ENCODE results near the gene ACVR1.

ACVR1 gene

GRCh38 chr2:157899125-157899839 is 23.2 kb upstream of the ACVR1 start:
- no peak overlapping the region for H3K27ac Mint-ChIP-seq
- no peaks in the 10 kb centered on the region for H3K27me3 Mint-ChIP-seq (ENCODE audit: low read depth, poor library complexity)
- H3K4me3 Mint-ChIP-seq, result no peak overlapping the region
- no peak for TF ChIP-seq CTCF (IDR thresholded peaks at IDR 0.05)
- no peaks in the 10 kb centered on the region for H3K9me3 Mint-ChIP-seq
- peaks cover 23% of the 10 kb centered on the region for H3K4me1 Mint-ChIP-seq
- no peak for DNase-seq
- H3K36me3 Mint-ChIP-seq (ENCODE audit: low read depth), result no peaks in the 10 kb centered on the region

- no peak overlapping the region for H3K27ac Mint-ChIP-seq
- H3K36me3 Mint-ChIP-seq (ENCODE audit: low read depth), result no peaks in the 10 kb centered on the region
- no peaks in the 10 kb centered on the region for H3K9me3 Mint-ChIP-seq
- no peak for DNase-seq
- H3K27me3 Mint-ChIP-seq (ENCODE audit: low read depth, poor library complexity), result peaks cover 1% of the 10 kb centered on the region
- no peak for TF ChIP-seq CTCF (IDR thresholded peaks at IDR 0.05)
- no peak overlapping the region for H3K4me3 Mint-ChIP-seq
- H3K4me1 Mint-ChIP-seq, result peaks cover 23% of the 10 kb centered on the region
Observed at GRCh38 chr2:157898591-157898996, 22.5 kb upstream of the ACVR1 start.

DNA sequence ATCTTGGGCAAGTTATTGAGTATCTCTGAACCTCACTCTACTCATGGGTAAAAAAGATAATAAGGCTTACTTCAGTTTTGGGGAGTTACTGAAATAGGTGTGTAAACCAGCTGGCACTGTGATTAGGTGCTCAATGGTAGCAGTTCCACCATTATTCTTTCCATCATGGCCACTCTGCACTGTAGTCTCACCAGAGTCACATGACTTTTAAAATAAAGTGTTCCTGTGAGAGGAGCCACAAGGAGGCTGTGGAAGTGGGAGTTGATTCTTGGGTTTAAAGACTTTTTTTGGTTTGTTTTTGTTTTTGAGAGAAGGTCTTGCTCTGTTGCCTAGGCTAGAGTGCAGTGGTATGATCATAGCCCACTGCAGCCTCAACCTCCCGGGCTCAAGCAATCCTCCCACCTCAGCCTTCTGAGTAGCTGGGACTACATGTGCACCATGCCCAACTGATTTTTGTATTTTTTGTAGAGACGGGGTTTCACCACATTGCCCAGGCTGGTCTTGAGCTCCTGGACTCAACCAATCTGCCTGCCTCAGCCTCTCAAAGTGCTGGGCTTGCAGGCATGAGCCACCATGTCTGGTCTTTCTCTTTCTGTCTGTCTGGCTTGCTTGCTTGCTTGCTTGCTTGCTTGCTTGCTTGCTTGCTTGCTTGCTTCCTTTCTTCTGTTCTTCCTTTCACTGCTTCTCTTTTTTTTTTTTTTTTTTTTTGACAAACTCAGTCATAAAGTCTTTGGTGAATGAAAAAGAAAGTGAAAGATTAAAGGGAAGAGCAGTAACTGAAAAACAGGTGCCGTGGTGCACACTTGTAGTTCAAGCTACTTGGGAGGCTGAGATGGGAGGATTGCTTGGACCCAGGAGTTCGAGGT is 21.2 kb upstream of the ACVR1 start:
- no peak for DNase-seq
- H3K4me1 Mint-ChIP-seq, result peaks cover 23% of the 10 kb centered on the region
- no peaks in the 10 kb centered on the region for H3K36me3 Mint-ChIP-seq (ENCODE audit: low read depth)
- H3K4me3 Mint-ChIP-seq, result no peak overlapping the region
- H3K27ac Mint-ChIP-seq, result peak overlapping the region; percentile 33
- H3K27me3 Mint-ChIP-seq (ENCODE audit: low read depth, poor library complexity), result peaks cover 4% of the 10 kb centered on the region
- no peak for TF ChIP-seq CTCF (IDR thresholded peaks at IDR 0.05)
- no peaks in the 10 kb centered on the region for H3K9me3 Mint-ChIP-seq

- H3K4me1 Mint-ChIP-seq, result peaks cover 37% of the 10 kb centered on the region
- no peak for DNase-seq
- H3K9me3 Mint-ChIP-seq, result no peaks in the 10 kb centered on the region
- H3K4me3 Mint-ChIP-seq, result no peak overlapping the region
- TF ChIP-seq CTCF (IDR thresholded peaks at IDR 0.05), result no peak
- H3K27ac Mint-ChIP-seq, result no peak overlapping the region
- H3K36me3 Mint-ChIP-seq (ENCODE audit: low read depth), result no peaks in the 10 kb centered on the region
- H3K27me3 Mint-ChIP-seq (ENCODE audit: low read depth, poor library complexity), result peaks cover 4% of the 10 kb centered on the region
Observed at GRCh38 chr2:157895531-157895930, 19.4 kb upstream of the ACVR1 start.

DNA sequence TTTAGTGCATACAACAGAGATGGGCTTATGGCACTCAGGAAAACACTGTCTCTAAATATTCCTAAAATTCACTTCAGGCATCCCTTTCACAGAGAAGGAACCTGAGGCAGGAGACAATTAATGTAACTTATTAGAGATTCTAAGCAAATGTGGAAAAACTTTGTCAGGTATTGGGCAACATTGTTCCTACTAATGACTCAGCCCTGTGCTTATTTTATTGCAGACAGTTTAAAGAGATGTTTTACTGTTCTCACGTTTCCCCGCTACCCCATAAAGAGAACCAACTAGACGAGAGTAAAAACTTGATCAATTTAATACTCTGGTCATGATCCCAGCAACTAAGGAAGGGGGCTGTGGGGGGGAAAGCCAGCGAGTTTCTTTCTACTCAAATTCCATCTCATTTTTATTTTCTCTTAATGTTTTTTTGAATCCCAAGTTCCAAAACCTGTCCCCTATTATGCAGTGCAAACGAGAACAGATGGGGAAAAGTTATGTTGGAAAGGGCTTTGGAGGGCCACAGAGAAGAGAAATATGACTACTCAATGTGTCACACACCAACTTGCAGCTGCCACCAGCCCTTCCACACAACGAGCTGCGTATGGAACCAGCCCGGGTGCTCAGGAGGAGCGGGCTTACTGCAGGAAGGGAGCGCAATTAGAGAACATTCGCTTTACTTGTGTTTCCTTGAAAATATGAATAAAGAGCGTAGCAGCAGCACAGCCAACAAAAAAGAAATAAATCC is 18.7 kb upstream of the ACVR1 start:
- H3K4me1 Mint-ChIP-seq, result peaks cover 37% of the 10 kb centered on the region
- H3K4me3 Mint-ChIP-seq, result no peak overlapping the region
- no peaks in the 10 kb centered on the region for H3K9me3 Mint-ChIP-seq
- no peak for TF ChIP-seq CTCF (IDR thresholded peaks at IDR 0.05)
- peak overlapping the region; percentile 85 for H3K27ac Mint-ChIP-seq
- no peaks in the 10 kb centered on the region for H3K36me3 Mint-ChIP-seq (ENCODE audit: low read depth)
- DNase-seq, result no peak
- H3K27me3 Mint-ChIP-seq (ENCODE audit: low read depth, poor library complexity), result peaks cover 4% of the 10 kb centered on the region
